Keratinocyte (primary cell): ENCODE measurements around the gene TRPC3. TPM values are rescaled to one million over a fixed set of nuclear protein-coding genes. Genes with fewer than 3 reads are reported as not detected.
"Not testable (repeated sequence)": the region's sequence is repeated elsewhere in the genome, so short reads cannot be mapped to it uniquely, and the experiment has no call there.

Experiments
- DNase-seq: peaks from one replicate; pipeline ENCODE4 v3.0.0-alpha.2; 2011; ENCODE audit warnings: low read depth, missing footprints, low spot score
- FAIRE-seq: peaks from 2 replicates; lab custom pipeline; 2011; peaks lifted over from hg19 to GRCh38; lab: Jason Lieb, UNC
- H2AFZ ChIP-seq: 2 replicates; pipeline ENCODE4 v1.6.0; 2012; ENCODE audit warnings: low read length, control low read depth, inconsistent platforms; ENCODE audit not compliant: control insufficient read depth
- H3K27ac ChIP-seq: 2 replicates; pipeline ENCODE4 v1.5.1; 2011; ENCODE audit warnings: low read length; ENCODE audit not compliant: control insufficient read depth, insufficient read depth
- H3K27me3 ChIP-seq: 3 replicates; pipeline ENCODE4 v1.6.0; 2011; ENCODE audit warnings: low read length; ENCODE audit not compliant: control insufficient read depth, insufficient read depth; ENCODE audit errors: extremely low read depth
- H3K36me3 ChIP-seq, 2 experiments: 2 replicates in 1 of 2; 3 replicates in 1 of 2; pipeline ENCODE4 v1.5.1; 2011; ENCODE audit warnings: low read length in 2 of 2, mild to moderate bottlenecking in 1 of 2; ENCODE audit not compliant: control insufficient read depth in 2 of 2, insufficient read depth in 2 of 2; ENCODE audit errors: extremely low read depth in 1 of 2
- H3K4me1 ChIP-seq: 3 replicates; pipeline ENCODE4 v1.5.1; 2011; ENCODE audit warnings: low read length; ENCODE audit not compliant: control insufficient read depth, insufficient read depth; ENCODE audit errors: extremely low read depth
- H3K4me2 ChIP-seq: 3 replicates; pipeline ENCODE4 v1.6.0; 2011; ENCODE audit warnings: low read depth, low read length; ENCODE audit not compliant: control insufficient read depth, insufficient read depth; ENCODE audit errors: extremely low read depth
- H3K4me3 ChIP-seq, 3 experiments: fragments of 200-600 bp in 1 of 3; sonication (generic) in 1 of 3; 2 replicates in 2 of 3; 3 replicates in 1 of 3; pipeline ENCODE4 v1.5.1; 2011 to 2016; ENCODE audit warnings: low read length in 3 of 3, mild to moderate bottlenecking in 3 of 3, control low read depth in 2 of 3, inconsistent platforms in 1 of 3, low read depth in 1 of 3, mixed read lengths in 1 of 3, mixed run types in 1 of 3, moderate library complexity in 1 of 3; ENCODE audit not compliant: control insufficient read depth in 2 of 3, insufficient read depth in 2 of 3; ENCODE audit errors: extremely low read depth in 1 of 3
- H3K79me2 ChIP-seq: 2 replicates; pipeline ENCODE4 v1.6.0; 2012; ENCODE audit warnings: low read length; ENCODE audit not compliant: control insufficient read depth, insufficient read depth
- H3K9ac ChIP-seq: 3 replicates; pipeline ENCODE4 v1.6.0; 2011; ENCODE audit warnings: low read length; ENCODE audit not compliant: control insufficient read depth, insufficient read depth; ENCODE audit errors: extremely low read depth
- H3K9me1 ChIP-seq: 3 replicates; pipeline ENCODE4 v1.6.0; 2011; ENCODE audit warnings: low read length; ENCODE audit not compliant: control insufficient read depth, insufficient read depth; ENCODE audit errors: extremely low read depth
- H3K9me3 ChIP-seq: 2 replicates; pipeline ENCODE4 v1.5.1; 2012; ENCODE audit warnings: low read depth, low read length; ENCODE audit not compliant: control insufficient read depth
- H4K20me1 ChIP-seq: 3 replicates; pipeline ENCODE4 v1.6.0; 2011; ENCODE audit warnings: low read length; ENCODE audit not compliant: control insufficient read depth, insufficient read depth; ENCODE audit errors: extremely low read depth
- CTCF ChIP-seq, 3 experiments: IDR thresholded peaks in 1 of 3; conservative IDR thresholded peaks in 1 of 3; optimal IDR thresholded peaks in 1 of 3; 2 replicates in 2 of 3; 3 replicates in 1 of 3; pipeline versions ENCODE3 to v1.5.1; 2011; ENCODE audit warnings: low read length in 3 of 3, mild to moderate bottlenecking in 3 of 3, moderate library complexity in 2 of 3, control low read depth in 1 of 3, inconsistent platforms in 1 of 3; ENCODE audit not compliant: insufficient read depth in 2 of 3; ENCODE audit errors: extremely low read depth in 1 of 3
- EZH2 ChIP-seq: IDR thresholded peaks from one replicate; pipeline ENCODE4 v1.6.1; 2012; ENCODE audit warnings: inconsistent platforms, mild to moderate bottlenecking, low read length, moderate library complexity
- dilution Hi-C: fragments of 300-500 bp; cut with MboI; formaldehyde crosslinking; loops from one replicate; pipeline ENCODE4 v1.7.0; 2020; ENCODE audit warnings: low sequenced_read_pairs; ENCODE audit not compliant: extremely low pct_ligation_motif_present
- polyA plus RNA-seq, 5 experiments: library from polyadenylated mRNA; depleted of rRNA in 3 of 5; stranded (reverse) in 3 of 5; stranded (forward) in 1 of 5; unstranded in 1 of 5; fragments of >200 nt; gene quantifications; 1 replicate in 1 of 5; 2 replicates in 3 of 5; 3 replicates in 1 of 5; pipeline versions ENCODE4 v1.2.1 to v1.2.3, GENCODE V29; 2011 to 2012; ENCODE audit warnings: missing spikeins in 2 of 5, low read depth in 1 of 5, low replicate concordance in 1 of 5

TRPC3 gene
- polyA plus RNA-seq, 1 donor (not counting 4 experiments of a cell fraction or from before 2014, with no cell fraction given) = not detected

GRCh38 chr4:121927948-121928347 lies 23.9 kb downstream of the TRPC3 start:
- Histone ChIP-seq H3K9me3 (no peaks in the 10 kb centered on the region), H3K27me3 (peaks cover 12% of the 10 kb centered on the region), H3K9me1 (no peaks in the 10 kb centered on the region), H3K4me3 (no peak overlapping the region), H3K27ac (no peak overlapping the region), H3K9ac (no peak overlapping the region), H3K79me2 (no peaks in the 10 kb centered on the region), H3K36me3 (no peaks in the 10 kb centered on the region), H3K4me1 (no peaks in the 10 kb centered on the region), H2AFZ (no peak overlapping the region), H3K4me2 (no peak overlapping the region), H4K20me1 (no peaks in the 10 kb centered on the region)
- no peak for DNase-seq
- FAIRE-seq = no peak
- TF ChIP-seq EZH2 = no peak
- TF ChIP-seq CTCF (optimal IDR thresholded peaks at IDR 0.05 in 1 of 3, IDR thresholded peaks at IDR 0.05 in 1 of 3, conservative IDR thresholded peaks at IDR 0.05 in 1 of 3; ENCODE audit: extremely low read depth in 1 of 3, insufficient read depth in 2 of 3, low read length in 3 of 3) = no peak
- dilution Hi-C loops = no loop called here

- H4K20me1 ChIP-seq, H3K27ac ChIP-seq, H2AFZ ChIP-seq, H3K4me3 ChIP-seq, FAIRE-seq, H3K9me3 ChIP-seq, H3K4me2 ChIP-seq, H3K27me3 ChIP-seq, H3K9me1 ChIP-seq, dilution Hi-C loops, H3K4me1 ChIP-seq, H3K36me3 ChIP-seq, H3K9ac ChIP-seq, H3K79me2 ChIP-seq, DNase-seq: not testable (repeated sequence)
Measured at GRCh38 chr4:121926490-121926889, 25.4 kb downstream of the TRPC3 start.

- Histone ChIP-seq H3K27ac (no peak overlapping the region), H3K36me3 (no peaks in the 10 kb centered on the region), H4K20me1 (no peaks in the 10 kb centered on the region), H3K4me2 (no peak overlapping the region), H3K9ac (no peak overlapping the region), H3K4me3 (no peak overlapping the region), H3K4me1 (no peaks in the 10 kb centered on the region), H3K27me3 (no peaks in the 10 kb centered on the region), H3K79me2 (no peaks in the 10 kb centered on the region), H3K9me1 (no peaks in the 10 kb centered on the region), H2AFZ (no peak overlapping the region), H3K9me3 (no peaks in the 10 kb centered on the region)
- FAIRE-seq = no peak
- no peak for DNase-seq
- TF ChIP-seq EZH2 = no peak
- no peak for TF ChIP-seq CTCF (optimal IDR thresholded peaks at IDR 0.05 in 1 of 3, IDR thresholded peaks at IDR 0.05 in 1 of 3, conservative IDR thresholded peaks at IDR 0.05 in 1 of 3; ENCODE audit: extremely low read depth in 1 of 3, insufficient read depth in 2 of 3, low read length in 3 of 3)
- dilution Hi-C loops = no loop called here
Measured at GRCh38 chr4:121923306-121923705, 28.6 kb downstream of the TRPC3 start.
